Pancreas (tissue), 10 donors: ENCODE data around the gene RASA1. TPM values are rescaled to one million over a fixed set of nuclear protein-coding genes. Genes with fewer than 3 reads are reported as not detected.
A peak's percentile ranks its signal among the peaks of the same experiment; 100 is the strongest.

Source experiments
- ATAC-seq, 4 donors: fragments of 200-7000 bp; cut with Tn5 transposase; one replicate each; pipeline versions ENCODE4 v1.8.0 to v1.9.1; 2020; ENCODE audit warnings: mild to moderate bottlenecking in 4 of 4, moderate library complexity in 4 of 4
- DNase-seq, 6 donors: peaks; one replicate each; pipeline ENCODE4 v3.0.0-alpha.2; 2020
- FAIRE-seq: peaks from 2 replicates; lab custom pipeline; 2012; peaks lifted over from hg19 to GRCh38; lab: Jason Lieb, UNC
- H3K27ac ChIP-seq, 4 donors: fragments of 200-600 bp; sonication (generic); 1 replicate in 3 of 4; 2 replicates in 1 of 4; pipeline versions ENCODE4 v1.5.0 to v1.8.0; 2020
- H3K27me3 ChIP-seq, 4 donors: fragments of 200-600 bp; one replicate each; pipeline ENCODE4 v1.8.0; 2021
- H3K36me3 ChIP-seq, 3 donors: fragments of 200-600 bp; sonication (generic) in 1 of 3; one replicate each; pipeline versions ENCODE4 v1.5.0 to v1.8.0; 2020 to 2021
- H3K4me1 ChIP-seq, 3 donors: fragments of 200-600 bp; one replicate each; pipeline ENCODE4 v1.8.0; 2021
- H3K4me3 ChIP-seq, 4 donors: fragments of 200-600 bp; sonication (generic) in 2 of 4; one replicate each; pipeline versions ENCODE4 v1.5.0 to v1.8.0; 2020 to 2021
- H3K9me3 ChIP-seq, 4 donors: fragments of 200-600 bp; one replicate each; pipeline ENCODE4 v1.8.0; 2021
- WGBS, 2 donors: extraction: QIAGEN DNeasy Blood & Tissue Kit; methylation state at CpG; one replicate each; pipeline ENCODE4 v1.1.7; 2013; 5-methylcytosine and 5-hydroxymethylcytosine counted together
- intact Hi-C, 3 donors: fragments of 100-400 bp; cut with DNase I; formaldehyde crosslinking; loops; one replicate each; pipeline versions ENCODE4 v1.11.1 to v1.14.2; 2022
- polyA plus RNA-seq, 2 donors: library from polyadenylated mRNA; stranded (reverse); fragments of 200-250 nt; gene quantifications; one replicate each; pipeline ENCODE4 v1.2.3, GENCODE V29; 2013
- total RNA-seq, 6 donors: library from RNA; stranded (reverse); fragmentation: NEBNext Ultra II Directional in 4 of 6; extraction: Animal tissue kit (Norgen Biotek cat#: 25700) in 4 of 6; gene quantifications; one replicate each; pipeline versions ENCODE4 v1.2.1 to v1.2.4, GENCODE V29; 2021 to 2023
- TF ChIP-seq, protein P1 (sequence below), 4 donors: fragments of 200-600 bp; sonication (generic) in 3 of 4; IDR thresholded peaks; one replicate each; pipeline versions ENCODE4 v1.5.0 to v1.8.0; 2021; ENCODE audit warnings: antibody characterized with exemption in 4 of 4
- donor health status: healthy with polysubstance abuse.
- donor health status: DM: no; HTN: no; CAD: no; lungs with moderate emphysema.
- donor health status: DM: no; HTN: no; CAD: no.
- donor health status: control.
- donor health status: control.
- donor health status: Bipolar disorder and iron deficiency.
- donor health status: DM: yes; HTN: yes; CAD: no.
- donor health status: DM: no; HTN: no; CAD: no.
- donor health status: DM: no; HTN: no; CAD: no.
- donor health status: DM: yes; HTN: yes; CAD: no.

The RASA1 gene
- total and polyA plus RNA-seq, 8 donors = 5.2 to 17.7 (median 9.9) TPM

- FAIRE-seq (no peak), DNase-seq (no peak), ATAC-seq (no peak)
- WGBS, 2 donors = 91 to 97% methylated on average over 3 of the region's 3 CpGs
- no peaks in the 10 kb centered on the region for H3K9me3 ChIP-seq
- intact Hi-C loops = no loop called here
- H3K4me3 ChIP-seq = no peak overlapping the region
- H3K27me3 ChIP-seq = no peaks in the 10 kb centered on the region
- H3K4me1 ChIP-seq = peaks cover 8 to 42% (median 21%) of the 10 kb centered on the region in 3 donors
- H3K27ac ChIP-seq = no peak overlapping the region
- peaks cover 0 to 33% (median 0%) of the 10 kb centered on the region in 3 donors for H3K36me3 ChIP-seq
- TF ChIP-seq, protein P1, sequence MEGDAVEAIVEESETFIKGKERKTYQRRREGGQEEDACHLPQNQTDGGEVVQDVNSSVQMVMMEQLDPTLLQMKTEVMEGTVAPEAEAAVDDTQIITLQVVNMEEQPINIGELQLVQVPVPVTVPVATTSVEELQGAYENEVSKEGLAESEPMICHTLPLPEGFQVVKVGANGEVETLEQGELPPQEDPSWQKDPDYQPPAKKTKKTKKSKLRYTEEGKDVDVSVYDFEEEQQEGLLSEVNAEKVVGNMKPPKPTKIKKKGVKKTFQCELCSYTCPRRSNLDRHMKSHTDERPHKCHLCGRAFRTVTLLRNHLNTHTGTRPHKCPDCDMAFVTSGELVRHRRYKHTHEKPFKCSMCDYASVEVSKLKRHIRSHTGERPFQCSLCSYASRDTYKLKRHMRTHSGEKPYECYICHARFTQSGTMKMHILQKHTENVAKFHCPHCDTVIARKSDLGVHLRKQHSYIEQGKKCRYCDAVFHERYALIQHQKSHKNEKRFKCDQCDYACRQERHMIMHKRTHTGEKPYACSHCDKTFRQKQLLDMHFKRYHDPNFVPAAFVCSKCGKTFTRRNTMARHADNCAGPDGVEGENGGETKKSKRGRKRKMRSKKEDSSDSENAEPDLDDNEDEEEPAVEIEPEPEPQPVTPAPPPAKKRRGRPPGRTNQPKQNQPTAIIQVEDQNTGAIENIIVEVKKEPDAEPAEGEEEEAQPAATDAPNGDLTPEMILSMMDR (IDR thresholded peaks at IDR 0.05) = no peak
Observed at GRCh38 chr5:87390075-87390474, 122.4 kb downstream of the RASA1 start.

GRCh38 chr5:87390576-87391199 is 123.0 kb downstream of the RASA1 start:
- WGBS, 2 donors = 48 to 49% methylated on average over 5 of the region's 5 CpGs
- Histone ChIP-seq H3K4me3 (no peak overlapping the region), H3K27me3 (no peaks in the 10 kb centered on the region), H3K4me1 (peaks cover 8 to 42% (median 21%) of the 10 kb centered on the region in 3 donors), H3K9me3 (no peaks in the 10 kb centered on the region), H3K36me3 (peaks cover 0 to 33% (median 0%) of the 10 kb centered on the region in 3 donors), H3K27ac (peak overlapping the region in 2 of 4 donors; percentile 6 to 37)
- ATAC-seq (peak in 2 of 4 donors; percentile 56 to 60), DNase-seq (no peak), FAIRE-seq (no peak)
- TF ChIP-seq, protein P1 (IDR thresholded peaks at IDR 0.05) = no peak
- intact Hi-C loops = no loop called here

DNA sequence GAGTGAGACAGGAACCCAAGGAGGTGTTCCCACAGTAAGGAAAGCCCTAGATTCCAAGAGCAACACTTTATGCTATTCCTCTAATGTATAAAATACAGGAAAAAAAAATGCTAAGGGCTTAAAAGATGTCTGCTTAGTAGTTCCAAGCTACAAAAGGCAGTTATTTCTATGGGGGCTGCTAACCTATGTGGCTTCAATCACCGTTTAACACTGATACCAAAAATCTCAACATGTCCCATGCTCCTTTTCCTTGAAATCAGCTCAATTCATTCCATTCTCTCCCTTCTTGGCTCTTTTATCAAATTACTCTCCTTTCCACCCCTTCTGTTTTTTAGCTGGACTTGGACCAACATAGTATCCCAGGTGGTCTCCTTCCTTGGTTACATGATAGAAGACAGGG is 124.5 kb downstream of the RASA1 start:
- FAIRE-seq = no peak
- ATAC-seq = no peak
- TF ChIP-seq, protein P1 (IDR thresholded peaks at IDR 0.05) = no peak
- H3K27me3 ChIP-seq = no peaks in the 10 kb centered on the region
- no peak overlapping the region for H3K4me3 ChIP-seq
- no peak for DNase-seq
- intact Hi-C loops = no loop called here
- 82 to 90% methylated on average over 1 of the region's 1 CpG for WGBS, 2 donors
- peaks cover 0 to 27% (median 7%) of the 10 kb centered on the region in 3 donors for H3K36me3 ChIP-seq
- H3K9me3 ChIP-seq = no peaks in the 10 kb centered on the region
- H3K27ac ChIP-seq = peak overlapping the region in 2 of 4 donors; percentile 7 to 37
- peaks cover 8 to 42% (median 21%) of the 10 kb centered on the region in 3 donors for H3K4me1 ChIP-seq

DNA sequence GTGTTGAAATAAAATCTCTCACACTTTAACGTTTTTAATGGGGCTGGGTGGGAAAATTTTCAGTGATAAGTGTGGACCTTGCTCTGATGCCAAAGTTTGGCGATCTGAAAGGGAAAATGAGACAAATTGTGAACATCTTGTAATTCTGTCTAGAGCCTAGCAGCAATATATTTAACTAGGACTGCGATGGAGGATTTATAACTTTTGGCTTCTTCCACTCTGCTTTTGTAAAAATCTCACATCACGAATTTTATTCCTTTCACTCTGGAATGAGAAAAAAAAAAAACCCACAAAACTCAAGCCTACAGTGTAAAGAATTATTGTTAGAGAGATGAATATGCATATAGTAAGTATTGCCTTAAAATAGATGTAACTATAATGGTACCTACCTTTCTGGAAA is 125.1 kb downstream of the RASA1 start:
- Histone ChIP-seq H3K4me1 (peaks cover 8 to 42% (median 21%) of the 10 kb centered on the region in 3 donors), H3K9me3 (no peaks in the 10 kb centered on the region), H3K36me3 (peaks cover 0 to 22% (median 10%) of the 10 kb centered on the region in 3 donors), H3K27me3 (no peaks in the 10 kb centered on the region), H3K27ac (peak overlapping the region in 2 of 4 donors; percentile 7 to 37), H3K4me3 (no peak overlapping the region)
- FAIRE-seq (no peak), ATAC-seq (no peak), DNase-seq (no peak)
- 52% methylated on average over 4 of the region's 4 CpGs for WGBS, 2 donors
- TF ChIP-seq, protein P1 (IDR thresholded peaks at IDR 0.05) = no peak
- intact Hi-C loops = no loop called here

DNA sequence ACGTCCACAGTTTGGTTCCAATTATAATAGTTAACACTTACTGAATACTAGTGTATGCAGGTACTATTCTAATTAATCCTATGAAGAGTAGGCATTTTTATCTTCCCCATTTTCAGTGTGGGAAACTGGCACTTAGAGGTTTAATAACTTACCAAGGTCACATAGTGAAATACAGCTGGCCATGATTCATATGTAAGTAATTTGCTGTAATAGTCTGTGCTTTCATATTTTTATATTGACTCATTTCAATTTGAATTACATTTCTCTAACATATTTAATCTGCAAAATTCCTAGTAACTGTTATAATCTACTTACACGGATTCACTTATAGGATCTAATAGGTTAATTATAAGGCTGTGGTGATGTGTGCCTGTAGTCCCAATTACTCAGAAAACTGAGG is 125.6 kb downstream of the RASA1 start:
- intact Hi-C loops = no loop called here
- H3K4me3 ChIP-seq = no peak overlapping the region
- DNase-seq (no peak), ATAC-seq (peak; percentile 54 to 80 (median 71)), FAIRE-seq (no peak)
- 29 to 39% methylated on average over 2 of the region's 2 CpGs for WGBS, 2 donors
- H3K36me3 ChIP-seq = peaks cover 0 to 24% (median 12%) of the 10 kb centered on the region in 3 donors
- H3K4me1 ChIP-seq = peaks cover 8 to 42% (median 21%) of the 10 kb centered on the region in 3 donors
- H3K27me3 ChIP-seq = no peaks in the 10 kb centered on the region
- no peaks in the 10 kb centered on the region for H3K9me3 ChIP-seq
- peak overlapping the region in 2 of 4 donors; percentile 7 to 37 for H3K27ac ChIP-seq
- TF ChIP-seq, protein P1 (IDR thresholded peaks at IDR 0.05) = no peak
